ENCODE data around the gene ANKRD39.

DNA sequence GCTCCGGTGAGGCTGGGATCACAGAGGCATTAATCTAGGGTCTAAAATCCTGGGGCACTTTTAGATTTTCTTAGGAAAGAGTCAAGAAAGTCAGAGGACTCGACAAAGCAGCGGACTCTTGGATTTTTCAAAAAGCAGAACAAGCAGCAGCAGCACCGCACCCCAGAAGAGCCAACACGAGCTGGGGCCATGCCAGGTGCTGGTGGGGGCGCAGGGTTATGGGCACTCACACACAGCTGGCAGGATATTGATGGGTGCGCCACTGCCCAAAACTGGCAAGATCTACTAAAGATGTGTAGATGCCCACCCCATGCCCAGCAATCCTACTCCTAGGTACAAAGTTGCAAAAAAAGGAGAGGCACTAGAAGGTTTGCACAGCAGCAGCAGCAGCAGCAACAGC, 46.0 kb upstream of the ANKRD39 start:
- no peak for TF ChIP-seq POLR2AphosphoS5 (IDR thresholded peaks at IDR 0.05)
- TF ChIP-seq, protein P1, sequence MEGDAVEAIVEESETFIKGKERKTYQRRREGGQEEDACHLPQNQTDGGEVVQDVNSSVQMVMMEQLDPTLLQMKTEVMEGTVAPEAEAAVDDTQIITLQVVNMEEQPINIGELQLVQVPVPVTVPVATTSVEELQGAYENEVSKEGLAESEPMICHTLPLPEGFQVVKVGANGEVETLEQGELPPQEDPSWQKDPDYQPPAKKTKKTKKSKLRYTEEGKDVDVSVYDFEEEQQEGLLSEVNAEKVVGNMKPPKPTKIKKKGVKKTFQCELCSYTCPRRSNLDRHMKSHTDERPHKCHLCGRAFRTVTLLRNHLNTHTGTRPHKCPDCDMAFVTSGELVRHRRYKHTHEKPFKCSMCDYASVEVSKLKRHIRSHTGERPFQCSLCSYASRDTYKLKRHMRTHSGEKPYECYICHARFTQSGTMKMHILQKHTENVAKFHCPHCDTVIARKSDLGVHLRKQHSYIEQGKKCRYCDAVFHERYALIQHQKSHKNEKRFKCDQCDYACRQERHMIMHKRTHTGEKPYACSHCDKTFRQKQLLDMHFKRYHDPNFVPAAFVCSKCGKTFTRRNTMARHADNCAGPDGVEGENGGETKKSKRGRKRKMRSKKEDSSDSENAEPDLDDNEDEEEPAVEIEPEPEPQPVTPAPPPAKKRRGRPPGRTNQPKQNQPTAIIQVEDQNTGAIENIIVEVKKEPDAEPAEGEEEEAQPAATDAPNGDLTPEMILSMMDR (IDR thresholded peaks at IDR 0.05) = no peak

Data from transverse colon (tissue), 4 donors.